Pons (tissue), 1 donor: Measurements from ENCODE around the gene FRG2C.
"Not testable (repeated sequence)": the region's sequence is repeated elsewhere in the genome, so short reads cannot be mapped to it uniquely, and the experiment has no call there.

ENCODE experiments used
- DNase-seq: peaks from one replicate; pipeline ENCODE4 v3.0.0-alpha.2; 2016; ENCODE audit warnings: low spot score

The FRG2C gene

DNA sequence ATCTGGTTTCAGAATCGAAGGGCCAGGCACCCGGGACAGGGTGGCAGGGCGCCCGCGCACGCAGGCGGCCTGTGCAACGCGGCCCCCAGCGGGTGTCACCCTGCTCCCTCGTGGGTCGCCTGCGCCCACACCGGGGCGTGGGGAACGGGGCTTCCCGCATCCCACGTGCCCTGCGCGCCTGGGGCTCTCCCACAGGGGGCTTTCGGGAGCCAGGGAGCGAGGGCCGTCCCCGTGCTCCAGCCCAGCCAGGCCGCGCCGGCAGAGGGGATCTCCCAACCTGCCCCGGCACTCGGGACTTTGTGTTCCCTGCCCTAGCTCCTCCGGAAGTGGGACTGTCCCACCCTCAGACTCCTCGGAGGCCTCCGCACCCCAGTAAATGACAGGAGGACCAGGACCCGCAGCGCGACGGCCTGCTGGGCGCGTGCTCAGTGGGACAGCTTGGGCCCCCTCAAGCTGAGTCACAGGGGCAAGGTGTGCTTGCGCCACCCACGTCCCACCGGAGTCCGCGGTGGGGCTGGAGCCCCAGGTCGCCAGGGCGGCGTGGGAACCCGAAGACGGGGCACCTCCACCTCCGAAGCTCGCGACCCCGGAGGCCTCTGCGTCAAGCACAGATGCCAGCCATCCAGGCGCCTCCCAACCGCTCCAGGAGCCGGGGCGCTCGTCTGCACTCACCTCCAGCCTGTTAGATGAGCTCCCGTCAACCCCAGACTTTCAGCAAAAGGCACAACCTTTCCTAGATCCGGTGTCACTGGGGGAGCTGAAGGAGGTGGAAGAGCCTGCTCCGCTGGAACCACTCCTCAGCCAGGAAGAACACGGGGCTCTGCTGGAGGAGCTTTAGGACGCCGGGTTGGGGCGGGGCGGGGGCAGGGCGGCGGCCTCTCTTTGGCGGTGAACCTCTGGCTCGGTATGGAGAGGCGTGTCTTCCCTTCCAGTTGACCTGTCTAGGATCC, 5.5 kb downstream of the FRG2C start:
- not testable (repeated sequence) for DNase-seq

DNA sequence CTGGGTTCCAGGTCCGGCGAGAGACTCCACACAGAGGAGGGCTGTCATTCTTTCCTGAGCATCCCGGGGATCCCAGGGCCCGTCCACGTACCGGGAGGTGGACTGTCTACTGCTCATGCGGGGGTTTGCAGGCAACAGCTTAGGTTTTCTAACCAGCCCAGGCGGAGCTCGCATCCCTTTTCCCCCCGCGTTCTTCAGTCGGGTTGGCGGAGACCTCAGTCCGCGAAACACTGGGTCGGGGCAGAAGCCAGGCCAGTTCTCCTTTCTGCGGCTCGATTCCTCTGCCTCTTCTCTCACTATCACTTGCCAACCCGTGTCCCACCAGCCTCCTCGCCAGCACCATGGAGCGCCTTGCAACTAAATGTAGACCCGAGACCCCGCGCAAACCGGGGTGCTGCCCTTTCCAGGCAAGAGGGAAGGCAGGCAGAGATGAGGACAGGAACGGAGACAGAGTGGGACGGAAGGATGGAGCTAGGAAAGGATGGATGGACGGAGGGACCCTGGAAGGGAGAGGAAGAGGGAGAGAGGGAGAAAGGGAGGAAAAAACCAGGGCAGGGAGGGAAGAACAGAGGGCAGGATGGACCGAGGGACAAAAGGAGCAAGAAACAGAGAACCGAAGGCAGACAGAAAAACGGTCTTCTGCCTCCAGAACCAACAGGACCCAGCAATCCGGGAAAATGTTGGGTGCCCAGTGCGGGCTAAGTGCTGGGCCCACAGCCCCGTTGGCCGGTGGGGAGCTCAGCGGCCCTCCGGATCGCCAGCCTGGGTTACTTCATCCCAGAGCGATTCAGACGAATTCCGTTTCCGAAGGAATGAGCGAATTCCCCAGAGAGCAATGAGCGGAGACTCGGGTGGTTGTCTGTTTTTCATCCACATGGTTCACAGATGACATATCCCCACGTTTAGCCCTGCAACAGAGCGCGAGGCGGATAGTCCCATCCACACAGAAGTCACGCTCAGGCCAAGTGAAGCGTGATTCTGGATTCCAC, 6.5 kb downstream of the FRG2C start:
- peak; percentile 59 for DNase-seq

DNA sequence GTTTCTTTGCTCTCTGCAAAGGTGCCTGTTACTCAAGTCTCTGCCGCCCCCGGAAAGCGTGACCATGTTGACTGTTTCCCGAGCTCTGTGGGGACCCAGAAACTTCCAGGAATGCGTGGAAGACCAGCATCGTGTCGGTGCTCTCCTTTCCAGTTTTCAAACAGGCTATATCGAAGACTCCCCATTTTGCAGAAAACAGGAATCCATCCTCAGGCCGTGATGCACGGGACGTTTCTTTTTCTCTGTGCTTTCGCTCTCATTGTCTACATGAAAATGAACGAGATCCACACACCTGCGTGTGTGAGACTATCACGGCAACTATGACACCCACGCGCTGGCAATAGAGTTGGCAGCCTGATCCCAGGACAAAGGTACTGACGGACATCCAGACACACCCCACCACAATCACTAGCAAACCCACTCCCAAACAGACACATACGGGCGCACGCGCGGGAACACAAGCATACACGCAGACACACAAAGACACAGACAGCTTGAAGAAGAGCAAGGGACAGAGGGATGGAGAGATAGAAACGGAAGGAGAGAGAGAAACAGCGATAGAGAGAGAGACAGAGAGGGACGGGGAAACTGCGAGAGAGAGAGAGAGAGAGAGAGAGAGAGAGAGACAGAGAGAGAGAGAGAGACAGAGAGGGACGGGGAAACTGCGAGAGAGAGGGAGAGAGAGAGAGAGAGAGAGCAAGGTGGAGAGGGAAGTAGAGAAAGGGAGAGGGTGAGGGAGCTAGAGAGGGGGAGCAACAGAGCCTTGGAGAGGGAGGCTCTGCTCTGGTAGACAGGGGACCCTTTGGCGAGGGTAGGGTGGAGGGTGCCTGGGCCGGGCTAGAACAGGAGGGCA, 7.4 kb downstream of the FRG2C start:
- not testable (repeated sequence) for DNase-seq

DNA sequence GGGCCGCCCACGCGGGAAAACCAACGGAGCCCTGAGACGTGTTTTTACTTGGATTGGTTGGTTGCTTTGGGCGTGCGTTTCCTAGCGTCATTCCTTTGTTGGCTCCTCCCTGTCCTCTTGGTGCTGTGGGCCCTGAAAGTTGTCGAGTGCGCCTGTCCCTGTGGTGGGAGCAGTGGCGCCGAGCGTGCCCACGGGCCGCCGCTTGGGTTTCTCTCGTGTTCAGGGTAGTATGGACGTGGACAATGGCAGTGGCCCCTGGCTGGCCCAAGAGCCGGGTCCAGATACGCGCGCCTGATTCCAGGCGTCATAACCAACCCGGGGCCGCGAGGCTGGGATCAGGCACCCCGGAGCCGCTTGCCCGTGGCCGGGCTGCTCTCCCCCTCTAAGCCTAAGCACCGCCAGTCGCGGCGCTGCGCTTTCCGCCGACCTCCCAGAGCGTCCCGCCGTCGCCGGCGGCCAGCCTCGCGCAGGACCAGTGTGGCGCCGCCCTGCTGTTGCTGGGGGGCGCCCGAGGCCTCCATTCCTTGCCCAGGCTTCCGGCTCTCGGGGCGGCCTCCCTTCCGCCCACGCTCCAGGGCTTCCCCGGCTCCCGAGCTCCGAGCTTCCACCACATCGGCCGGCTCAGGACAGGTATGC, 8.1 kb downstream of the FRG2C start:
- DNase-seq, result not testable (repeated sequence)

DNA sequence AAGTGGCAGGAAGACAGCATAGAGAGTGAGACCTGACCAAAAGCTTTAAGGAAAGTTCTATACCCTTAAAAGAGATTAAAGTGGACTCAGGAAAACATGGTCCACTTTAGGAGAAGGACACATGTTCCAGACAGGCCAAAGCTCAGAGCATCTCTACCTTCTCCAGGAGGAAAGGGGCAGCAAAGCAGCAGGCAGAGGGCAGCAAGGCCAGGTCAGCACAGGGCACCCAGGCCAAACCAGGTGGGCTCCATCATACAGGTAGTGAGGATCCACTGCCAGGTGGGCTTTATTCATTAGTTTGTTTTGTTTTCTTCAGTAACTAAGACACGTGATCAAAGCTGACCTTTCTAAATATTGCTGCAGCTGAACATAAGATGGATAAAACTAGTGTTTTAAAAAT, 19.8 kb downstream of the FRG2C start:
- not testable (repeated sequence) for DNase-seq

DNA sequence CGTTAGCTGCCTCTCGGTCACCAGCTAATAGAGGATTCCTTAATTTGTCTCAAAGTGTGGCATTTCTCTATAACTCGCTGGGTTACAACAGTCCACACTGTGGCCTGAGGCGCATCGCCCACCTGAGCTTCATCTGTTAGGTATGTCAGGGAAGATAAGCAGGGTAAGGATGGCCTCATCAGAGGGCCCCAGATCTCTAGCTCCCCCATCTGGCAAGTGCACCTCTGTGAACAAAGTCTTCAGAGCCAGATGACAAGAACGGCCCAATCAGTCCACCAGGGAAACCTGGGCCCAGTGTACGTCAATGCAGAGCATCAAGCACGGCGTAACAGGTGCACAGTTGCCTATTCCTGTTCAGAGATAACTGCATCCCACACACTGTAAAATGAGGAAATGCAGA, 23.2 kb downstream of the FRG2C start:
- no peak for DNase-seq

DNA sequence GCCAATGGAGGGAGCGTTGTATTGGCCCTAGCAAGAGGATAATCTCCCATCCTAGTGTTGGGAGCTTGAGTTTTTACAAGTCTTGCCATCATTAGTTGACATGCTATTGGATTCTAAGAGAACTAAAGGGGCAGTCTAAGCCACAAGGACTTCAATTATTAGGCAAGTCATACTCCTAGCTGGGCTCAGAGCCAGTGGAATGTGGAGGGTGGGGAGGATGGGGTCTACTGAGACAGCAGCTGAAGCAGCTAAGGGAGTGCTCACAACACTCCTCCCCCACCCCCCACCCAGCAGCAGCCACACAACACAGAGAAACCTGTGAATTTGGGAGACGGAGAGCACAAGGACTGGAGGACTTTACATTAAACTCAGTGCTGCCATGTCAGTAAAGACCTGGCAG, 27.9 kb downstream of the FRG2C start:
- DNase-seq, result no peak
